NOMO-1 treated with DMSO at 0.1 percent for 48 hours (cell line): ENCODE measurements around the gene CDH23.
A peak's percentile ranks its signal among the peaks of the same experiment; 100 is the strongest.

Experiments used
- DNase-seq: peaks from one replicate; lab custom pipeline; 2025; ENCODE audit not compliant: unreplicated experiment; lab: John Stamatoyannopoulos, UW

The CDH23 gene

GRCh38 chr10:71531485-71532446, 135.0 kb downstream of the CDH23 start:
- DNase-seq: no peak

GRCh38 chr10:71532878-71533277, 136.2 kb downstream of the CDH23 start:
- no peak for DNase-seq

- no peak for DNase-seq
Observed at GRCh38 chr10:71533936-71534335, 137.2 kb downstream of the CDH23 start.

GRCh38 chr10:71534568-71535194, 138.0 kb downstream of the CDH23 start:
- DNase-seq: no peak

- no peak for DNase-seq
Observed at GRCh38 chr10:71536332-71536731, 139.6 kb downstream of the CDH23 start.

GRCh38 chr10:71537125-71537524, 140.4 kb downstream of the CDH23 start:
- no peak for DNase-seq

GRCh38 chr10:71537681-71538080, 141.0 kb downstream of the CDH23 start:
- DNase-seq: no peak

DNA sequence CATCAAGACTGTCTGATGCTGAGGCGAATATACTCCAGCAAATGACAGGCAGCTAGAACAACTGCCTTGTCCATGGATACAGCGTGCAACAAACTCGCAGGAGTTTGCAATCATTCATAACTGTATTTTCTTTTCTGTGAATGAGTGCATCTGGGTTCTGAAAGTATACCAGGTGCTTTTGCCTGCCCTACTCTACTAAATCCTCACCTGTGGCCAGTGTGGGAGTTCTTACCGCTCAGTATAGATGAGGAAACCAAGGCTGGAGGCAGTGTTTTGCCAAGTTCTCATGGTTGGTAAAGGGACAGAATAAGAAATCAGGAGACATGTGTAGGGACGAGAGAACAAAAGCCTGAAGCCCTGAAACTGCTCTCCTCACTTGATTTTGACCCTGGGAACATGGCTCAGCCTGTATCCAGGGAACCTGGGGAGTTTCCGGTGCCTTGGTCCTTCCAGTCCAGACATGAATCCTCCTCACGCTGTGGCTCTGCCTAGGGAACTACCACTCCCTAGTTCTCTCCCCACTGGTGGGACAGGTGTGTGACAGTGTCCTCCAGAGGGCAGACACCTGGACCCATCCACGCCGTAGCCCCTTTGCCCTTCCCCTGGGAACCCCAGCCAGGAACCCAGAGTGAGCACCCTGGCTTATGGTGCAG, 142.0 kb downstream of the CDH23 start:
- no peak for DNase-seq

DNA sequence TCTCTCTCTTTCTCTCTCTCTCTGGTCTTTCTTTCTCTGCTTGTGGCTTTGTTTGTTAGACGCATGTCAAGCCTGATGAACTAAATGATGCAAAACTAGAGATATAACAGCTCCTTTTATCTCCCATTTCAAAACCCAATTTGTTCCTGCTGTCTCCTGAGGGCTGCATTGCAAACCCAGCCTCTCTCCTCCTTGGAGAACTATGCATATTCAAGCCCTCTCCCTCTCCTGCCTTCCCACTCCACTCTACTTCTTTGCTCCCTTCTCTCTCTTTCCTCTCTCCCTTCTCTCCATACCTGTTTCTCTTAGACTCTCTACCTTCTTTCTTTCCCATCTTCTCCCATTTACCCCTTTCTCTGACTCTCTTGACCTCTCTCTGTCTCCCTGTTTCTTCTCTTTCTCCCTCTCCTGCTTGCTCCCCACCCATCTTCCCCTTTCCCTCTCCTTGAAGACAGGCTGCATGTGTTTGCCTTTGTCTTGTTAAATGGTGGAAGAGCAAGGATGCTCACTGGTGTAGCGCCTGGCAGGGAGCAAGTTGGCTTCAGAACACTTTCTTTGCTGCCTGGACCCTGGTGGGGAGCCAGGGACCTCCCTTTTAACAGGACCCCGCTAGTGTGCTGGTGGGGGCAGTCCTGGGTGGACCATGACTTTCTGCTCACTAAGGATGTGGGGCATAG, 142.9 kb downstream of the CDH23 start:
- DNase-seq: no peak

DNA sequence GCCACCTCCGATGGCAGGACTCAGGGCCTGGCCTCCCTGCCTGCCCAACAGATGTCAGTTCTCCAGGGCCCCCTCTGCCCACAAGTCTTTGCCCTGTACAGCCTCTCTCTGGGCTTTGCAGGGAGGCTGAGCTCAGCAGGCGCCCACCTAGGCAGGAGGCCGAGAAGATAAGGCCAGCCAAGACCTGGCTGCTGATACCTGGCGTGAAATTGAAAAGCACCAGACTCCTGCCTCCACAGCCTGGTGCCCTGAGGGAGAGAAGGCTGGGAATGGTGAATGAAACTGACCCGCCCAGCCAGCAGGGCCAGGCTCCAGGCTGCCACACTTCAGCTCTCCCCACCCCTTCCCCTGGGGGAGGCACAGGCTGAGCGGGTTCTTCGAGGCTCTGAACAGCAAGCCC, 145.8 kb downstream of the CDH23 start:
- no peak for DNase-seq

- DNase-seq: no peak
Observed at GRCh38 chr10:71543608-71544170, 147.0 kb downstream of the CDH23 start.

DNA sequence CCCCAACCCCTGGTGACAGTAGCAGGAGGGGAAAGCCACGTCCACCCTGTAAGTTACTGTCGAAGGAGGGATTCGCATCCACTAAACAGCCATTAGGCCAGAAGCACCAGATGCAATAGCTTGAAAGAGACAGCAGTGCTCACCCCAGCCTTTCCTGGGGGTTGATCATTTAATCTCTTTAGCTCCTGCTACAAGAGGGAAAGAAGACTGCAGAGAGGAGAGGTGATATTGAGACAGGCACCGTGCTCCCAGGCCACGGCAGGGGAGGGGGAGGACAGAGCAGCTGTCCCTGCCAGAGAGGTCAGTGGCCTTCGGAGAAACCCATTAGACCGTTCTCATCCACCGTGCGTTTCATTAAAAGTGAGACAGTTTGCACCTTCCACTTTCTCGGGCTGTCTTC, 148.3 kb downstream of the CDH23 start:
- no peak for DNase-seq

DNA sequence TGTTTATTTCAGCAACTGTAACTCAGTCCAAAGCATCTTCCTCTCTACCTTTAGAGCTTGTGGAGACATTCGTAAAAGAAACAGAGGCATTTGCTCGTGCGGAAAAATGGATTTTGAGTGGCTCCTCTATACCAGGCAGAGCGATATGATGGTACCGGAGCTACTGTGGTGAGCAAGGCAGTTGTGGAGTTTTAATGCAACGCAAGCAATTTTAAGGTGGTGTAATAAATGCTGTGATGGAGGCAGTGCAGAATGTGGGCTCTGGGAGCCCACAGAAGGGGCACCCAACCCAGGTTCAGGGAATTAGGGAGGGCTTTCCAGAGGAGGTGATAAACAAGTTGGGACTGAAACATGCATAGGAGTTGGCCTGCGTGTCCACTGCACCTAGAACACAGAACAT, 149.5 kb downstream of the CDH23 start:
- DNase-seq: no peak

DNA sequence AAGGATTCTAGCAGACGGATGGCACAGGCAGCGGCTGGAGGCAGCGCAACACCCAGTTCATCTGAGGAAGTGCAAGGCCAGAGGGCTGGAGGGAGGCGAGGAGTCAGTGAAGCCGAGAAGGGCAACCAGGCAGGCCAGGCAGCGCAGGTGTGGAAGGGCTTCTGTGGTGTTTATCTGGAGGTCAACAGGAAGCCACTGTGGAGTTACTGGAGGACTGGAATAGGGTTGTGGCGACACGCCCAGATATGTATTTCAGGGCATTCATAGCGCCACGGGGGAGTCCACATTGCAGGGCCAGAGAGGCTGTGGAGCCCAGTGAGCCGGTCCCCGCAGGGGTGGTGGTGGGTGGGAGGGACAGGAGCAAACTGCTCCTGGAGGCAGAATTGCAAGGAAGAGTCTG, 150.6 kb downstream of the CDH23 start:
- DNase-seq: no peak

GRCh38 chr10:71547876-71548846, 151.4 kb downstream of the CDH23 start:
- peak; percentile 8 for DNase-seq

- no peak for DNase-seq
Observed at GRCh38 chr10:71549766-71550533, 153.2 kb downstream of the CDH23 start.

- DNase-seq: no peak
Observed at GRCh38 chr10:71550628-71551027, 153.9 kb downstream of the CDH23 start.

GRCh38 chr10:71551970-71552369, 155.2 kb downstream of the CDH23 start:
- DNase-seq: no peak

DNA sequence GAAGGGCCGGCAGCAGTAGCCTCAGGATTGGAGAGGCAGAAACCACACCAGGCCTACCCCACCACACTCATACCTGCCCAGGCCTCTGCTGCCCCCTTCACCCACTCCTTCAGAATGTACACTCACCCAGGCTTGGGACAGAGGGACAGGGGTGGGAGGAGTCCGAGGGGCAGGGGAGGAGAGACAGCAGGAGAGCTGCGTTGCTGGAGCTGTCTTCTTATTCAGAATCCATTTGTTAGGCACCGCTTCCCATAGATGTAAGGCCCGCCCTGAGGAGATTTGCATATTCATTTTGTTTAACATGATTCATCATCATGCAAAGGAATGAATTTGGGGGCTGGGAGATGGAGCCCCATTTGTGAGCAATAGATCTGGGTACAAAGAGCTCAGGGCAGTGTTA, 156.7 kb downstream of the CDH23 start:
- DNase-seq: no peak
